ENCODE results near the gene CYP3A7.
"Not testable (repeated sequence)": the region's sequence is repeated elsewhere in the genome, so short reads cannot be mapped to it uniquely, and the experiment has no call there.

CYP3A7 gene

GRCh38 chr7:99666013-99666395 lies 69.0 kb downstream of the CYP3A7 start:
- no peak overlapping the region for H3K4me3 ChIP-seq (ENCODE audit: low read depth, low read length)
- TF ChIP-seq CTCF (IDR thresholded peaks at IDR 0.05; ENCODE audit: low read depth, low read length): no peak

GRCh38 chr7:99665312-99666012 lies 69.5 kb downstream of the CYP3A7 start:
- no peak overlapping the region for H3K4me3 ChIP-seq (ENCODE audit: low read depth, low read length)
- no peak for TF ChIP-seq CTCF (IDR thresholded peaks at IDR 0.05; ENCODE audit: low read depth, low read length)

GRCh38 chr7:99657879-99658278 lies 77.1 kb downstream of the CYP3A7 start:
- not testable (repeated sequence) for H3K4me3 ChIP-seq (ENCODE audit: low read depth, low read length)

Data from WI38 (cell line).